ENCODE data around the gene GOLGA5. TPM values are rescaled to one million over a fixed set of nuclear protein-coding genes. Genes with fewer than 3 reads are reported as not detected.

GOLGA5 gene
- total RNA-seq, 1 donor from 2014 or later: 20.1 TPM

GRCh38 chr14:92787554-92787953 lies 6.6 kb upstream of the GOLGA5 start:
- Mint-ChIP-seq H3K4me3 (no peak overlapping the region), H3K9me3 (peaks cover 20% of the 10 kb centered on the region), H3K27ac (no peak overlapping the region), H3K4me1 (peaks cover 7% of the 10 kb centered on the region), H3K27me3 (peaks cover 8% of the 10 kb centered on the region), H3K36me3 (ENCODE audit: low read depth) (peaks cover 2% of the 10 kb centered on the region)
- no peak for DNase-seq
- intact Hi-C loops (cut with micrococcal nuclease): no loop called here

- Mint-ChIP-seq H3K36me3 (ENCODE audit: low read depth) (peaks cover 4% of the 10 kb centered on the region), H3K4me3 (no peak overlapping the region), H3K4me1 (peaks cover 9% of the 10 kb centered on the region), H3K27me3 (peaks cover 6% of the 10 kb centered on the region), H3K9me3 (peaks cover 20% of the 10 kb centered on the region), H3K27ac (no peak overlapping the region)
- intact Hi-C loops (cut with micrococcal nuclease): loop anchor here (5.0 kb wide), 2 partner anchors 227 to 682 kb away; partner anchors contain the start of gene ATXN3
- DNase-seq: no peak
Observed at GRCh38 chr14:92789457-92790089, 4.5 kb upstream of the GOLGA5 start.

- Mint-ChIP-seq H3K27me3 (peaks cover 6% of the 10 kb centered on the region), H3K9me3 (peaks cover 20% of the 10 kb centered on the region), H3K4me1 (peaks cover 20% of the 10 kb centered on the region), H3K36me3 (ENCODE audit: low read depth) (peaks cover 16% of the 10 kb centered on the region), H3K4me3 (peak overlapping the region; percentile 98), H3K27ac (peak overlapping the region; percentile 21)
- no peak for DNase-seq
- intact Hi-C loops (cut with micrococcal nuclease): loop anchor here (5.0 kb wide), 2 partner anchors 231 to 686 kb away; partner anchors contain the start of gene ATXN3
Observed at GRCh38 chr14:92792885-92793284, 1.2 kb upstream of the GOLGA5 start.

GRCh38 chr14:92794547-92794941 lies 439 bp downstream of the GOLGA5 start:
- intact Hi-C loops (cut with micrococcal nuclease): loop anchor here (2.0 to 5.0 kb wide), 3 partner anchors 232 to 687 kb away; partner anchors contain the start of genes ATXN3, GON7 and UBR7
- Mint-ChIP-seq H3K36me3 (ENCODE audit: low read depth) (peaks cover 23% of the 10 kb centered on the region), H3K27ac (peak overlapping the region; percentile 92), H3K9me3 (peaks cover 16% of the 10 kb centered on the region), H3K4me1 (peaks cover 20% of the 10 kb centered on the region), H3K4me3 (peak overlapping the region; percentile 98), H3K27me3 (peaks cover 6% of the 10 kb centered on the region)
- peak; percentile 65 for DNase-seq

- peaks cover 24% of the 10 kb centered on the region for H3K4me1 Mint-ChIP-seq
- peaks cover 12% of the 10 kb centered on the region for H3K9me3 Mint-ChIP-seq
- H3K27me3 Mint-ChIP-seq: peaks cover 6% of the 10 kb centered on the region
- H3K36me3 Mint-ChIP-seq (ENCODE audit: low read depth): peaks cover 27% of the 10 kb centered on the region
- intact Hi-C loops (cut with micrococcal nuclease): loop anchor here (2.0 to 5.0 kb wide), 3 partner anchors 233 to 688 kb away; partner anchors contain the start of genes ATXN3, GON7 and UBR7
- H3K27ac Mint-ChIP-seq: peak overlapping the region; percentile 92
- no peak for DNase-seq
- peak overlapping the region; percentile 98 for H3K4me3 Mint-ChIP-seq
Observed at GRCh38 chr14:92794961-92795360, 856 bp downstream of the GOLGA5 start.

- Mint-ChIP-seq H3K9me3 (no peaks in the 10 kb centered on the region), H3K27ac (no peak overlapping the region), H3K4me3 (no peak overlapping the region), H3K27me3 (no peaks in the 10 kb centered on the region), H3K4me1 (peaks cover 42% of the 10 kb centered on the region), H3K36me3 (ENCODE audit: low read depth) (peaks cover 39% of the 10 kb centered on the region)
- intact Hi-C loops (cut with micrococcal nuclease): no loop called here
- no peak for DNase-seq
Observed at GRCh38 chr14:92797935-92798653, 4.0 kb downstream of the GOLGA5 start.

- no peaks in the 10 kb centered on the region for H3K27me3 Mint-ChIP-seq
- intact Hi-C loops (cut with micrococcal nuclease): no loop called here
- H3K4me3 Mint-ChIP-seq: no peak overlapping the region
- no peaks in the 10 kb centered on the region for H3K9me3 Mint-ChIP-seq
- no peak for DNase-seq
- H3K4me1 Mint-ChIP-seq: peaks cover 39% of the 10 kb centered on the region
- peaks cover 46% of the 10 kb centered on the region for H3K36me3 Mint-ChIP-seq (ENCODE audit: low read depth)
- no peak overlapping the region for H3K27ac Mint-ChIP-seq
Observed at GRCh38 chr14:92798811-92799210, 4.7 kb downstream of the GOLGA5 start.

GRCh38 chr14:92800012-92800411 lies 5.9 kb downstream of the GOLGA5 start:
- Mint-ChIP-seq H3K4me3 (peak overlapping the region; percentile 19), H3K36me3 (ENCODE audit: low read depth) (peaks cover 50% of the 10 kb centered on the region), H3K27me3 (no peaks in the 10 kb centered on the region), H3K9me3 (no peaks in the 10 kb centered on the region), H3K4me1 (peaks cover 37% of the 10 kb centered on the region), H3K27ac (no peak overlapping the region)
- no peak for DNase-seq
- intact Hi-C loops (cut with micrococcal nuclease): no loop called here

GRCh38 chr14:92800525-92800924 lies 6.4 kb downstream of the GOLGA5 start:
- H3K27ac Mint-ChIP-seq: no peak overlapping the region
- no peaks in the 10 kb centered on the region for H3K27me3 Mint-ChIP-seq
- peaks cover 53% of the 10 kb centered on the region for H3K36me3 Mint-ChIP-seq (ENCODE audit: low read depth)
- no peak for DNase-seq
- intact Hi-C loops (cut with micrococcal nuclease): no loop called here
- no peak overlapping the region for H3K4me3 Mint-ChIP-seq
- peaks cover 32% of the 10 kb centered on the region for H3K4me1 Mint-ChIP-seq
- H3K9me3 Mint-ChIP-seq: no peaks in the 10 kb centered on the region

GRCh38 chr14:92801917-92802316 lies 7.8 kb downstream of the GOLGA5 start:
- Mint-ChIP-seq H3K27ac (peak overlapping the region; percentile 17), H3K9me3 (no peaks in the 10 kb centered on the region), H3K36me3 (ENCODE audit: low read depth) (peaks cover 59% of the 10 kb centered on the region), H3K4me3 (peak overlapping the region; percentile 61), H3K4me1 (peaks cover 25% of the 10 kb centered on the region), H3K27me3 (no peaks in the 10 kb centered on the region)
- intact Hi-C loops (cut with micrococcal nuclease): no loop called here
- DNase-seq: no peak

GRCh38 chr14:92802678-92803077 lies 8.6 kb downstream of the GOLGA5 start:
- H3K27ac Mint-ChIP-seq: no peak overlapping the region
- no peak overlapping the region for H3K4me3 Mint-ChIP-seq
- H3K36me3 Mint-ChIP-seq (ENCODE audit: low read depth): peaks cover 58% of the 10 kb centered on the region
- no peaks in the 10 kb centered on the region for H3K27me3 Mint-ChIP-seq
- intact Hi-C loops (cut with micrococcal nuclease): no loop called here
- peaks cover 23% of the 10 kb centered on the region for H3K4me1 Mint-ChIP-seq
- no peaks in the 10 kb centered on the region for H3K9me3 Mint-ChIP-seq
- DNase-seq: peak; percentile 37

- intact Hi-C loops (cut with micrococcal nuclease): no loop called here
- H3K36me3 Mint-ChIP-seq (ENCODE audit: low read depth): peaks cover 35% of the 10 kb centered on the region
- H3K27ac Mint-ChIP-seq: no peak overlapping the region
- no peaks in the 10 kb centered on the region for H3K9me3 Mint-ChIP-seq
- H3K27me3 Mint-ChIP-seq: no peaks in the 10 kb centered on the region
- H3K4me3 Mint-ChIP-seq: no peak overlapping the region
- DNase-seq: no peak
- H3K4me1 Mint-ChIP-seq: peaks cover 2% of the 10 kb centered on the region
Observed at GRCh38 chr14:92813201-92813600, 19.1 kb downstream of the GOLGA5 start.

- H3K36me3 Mint-ChIP-seq (ENCODE audit: low read depth): peaks cover 46% of the 10 kb centered on the region
- no peak overlapping the region for H3K27ac Mint-ChIP-seq
- intact Hi-C loops (cut with micrococcal nuclease): no loop called here
- peaks cover 2% of the 10 kb centered on the region for H3K4me1 Mint-ChIP-seq
- no peak for DNase-seq
- no peaks in the 10 kb centered on the region for H3K27me3 Mint-ChIP-seq
- H3K4me3 Mint-ChIP-seq: no peak overlapping the region
- no peaks in the 10 kb centered on the region for H3K9me3 Mint-ChIP-seq
Observed at GRCh38 chr14:92819011-92819597, 25.0 kb downstream of the GOLGA5 start.
